Hepatocyte (in vitro differentiated cells): Measurements from ENCODE around the gene ABCA1. TPM values are rescaled to one million over a fixed set of nuclear protein-coding genes. Genes with fewer than 3 reads are reported as not detected.

ENCODE experiments used
- DNase-seq: peaks from one replicate; pipeline ENCODE4 v3.0.0-alpha.2; 2016; ENCODE audit warnings: low spot score
- H2AFZ ChIP-seq: fragments of 200-600 bp; sonication (generic); 2 replicates; pipeline ENCODE4 v1.6.0; 2016; ENCODE audit warnings: antibody characterized with exemption, mild to moderate bottlenecking
- H3K27ac ChIP-seq: fragments of 200-600 bp; sonication (generic); 2 replicates; pipeline ENCODE4 v1.5.1; 2016; ENCODE audit warnings: mild to moderate bottlenecking
- H3K27me3 ChIP-seq: fragments of 200-600 bp; sonication (generic); 2 replicates; pipeline ENCODE4 v1.6.1; 2016
- H3K36me3 ChIP-seq: fragments of 200-600 bp; sonication (generic); replicated peaks from 2 replicates; pipeline ENCODE4 v1.5.1; 2016; ENCODE audit warnings: low read depth; ENCODE audit not compliant: insufficient read depth
- H3K4me1 ChIP-seq: fragments of 200-600 bp; sonication (generic); 2 replicates; pipeline ENCODE4 v1.5.1; 2016; ENCODE audit warnings: mild to moderate bottlenecking, moderate library complexity; ENCODE audit not compliant: insufficient read depth
- H3K4me2 ChIP-seq: fragments of 200-600 bp; sonication (generic); 2 replicates; pipeline ENCODE4 v1.6.0; 2016
- H3K4me3 ChIP-seq: fragments of 200-600 bp; sonication (generic); 2 replicates; pipeline ENCODE4 v1.5.1; 2016; ENCODE audit warnings: mild to moderate bottlenecking
- H3K79me2 ChIP-seq: fragments of 200-600 bp; sonication (generic); 2 replicates; pipeline ENCODE4 v1.6.0; 2017; ENCODE audit warnings: mild to moderate bottlenecking
- H3K9me2 ChIP-seq: fragments of 200-600 bp; sonication (generic); replicated peaks from 2 replicates; pipeline ENCODE4 v1.6.0; 2017; ENCODE audit warnings: mild to moderate bottlenecking; ENCODE audit not compliant: insufficient read depth
- H3K9me3 ChIP-seq: fragments of 200-600 bp; sonication (generic); 2 replicates; pipeline ENCODE4 v1.5.1; 2016; ENCODE audit warnings: low read depth, mild to moderate bottlenecking
- H4K20me1 ChIP-seq: fragments of 200-600 bp; sonication (generic); 2 replicates; pipeline ENCODE4 v1.6.0; 2016; ENCODE audit warnings: mild to moderate bottlenecking; ENCODE audit not compliant: insufficient read depth, poor library complexity, severe bottlenecking
- EZH2 ChIP-seq: fragments of 200-600 bp; sonication (generic); IDR thresholded peaks from 2 replicates; pipeline ENCODE4 v1.6.1; 2016; ENCODE audit warnings: antibody characterized with exemption, mild to moderate bottlenecking, borderline replicate concordance
- EZH2phosphoT487 ChIP-seq: fragments of 200-600 bp; sonication (generic); IDR thresholded peaks from one replicate; pipeline ENCODE4 v1.6.1; 2018; ENCODE audit warnings: antibody characterized with exemption, mild to moderate bottlenecking, low read depth, moderate library complexity; ENCODE audit not compliant: unreplicated experiment, severe bottlenecking
- WGBS: methylation state at CpG from one replicate; pipeline ENCODE4 v1.1.6; 2016; ENCODE audit warnings: low lambda C conversion rate; ENCODE audit errors: missing lambda C conversion rate; 5-methylcytosine and 5-hydroxymethylcytosine counted together
- polyA plus RNA-seq: library from polyadenylated mRNA; unstranded; fragments of >200 nt; fragmentation: Nextera tagmentation; extraction: Ambion mirVana; gene quantifications from 2 replicates; pipeline ENCODE4 v1.2.1, GENCODE V29; 2016
- total RNA-seq: library from RNA; depleted of rRNA; stranded (reverse); fragments of >200 nt; gene quantifications from 2 replicates; pipeline ENCODE4 v1.2.3, GENCODE V29; 2014
- TF ChIP-seq, protein P1 (sequence below): fragments of 200-600 bp; sonication (generic); IDR thresholded peaks from 2 replicates; pipeline ENCODE4 v1.5.1; 2016; ENCODE audit warnings: antibody characterized with exemption, mild to moderate bottlenecking; ENCODE audit not compliant: poor library complexity

Gene ABCA1
- total and polyA plus RNA-seq, 2 experiments from 2014 or later = 14.5 to 87.4 TPM

DNA sequence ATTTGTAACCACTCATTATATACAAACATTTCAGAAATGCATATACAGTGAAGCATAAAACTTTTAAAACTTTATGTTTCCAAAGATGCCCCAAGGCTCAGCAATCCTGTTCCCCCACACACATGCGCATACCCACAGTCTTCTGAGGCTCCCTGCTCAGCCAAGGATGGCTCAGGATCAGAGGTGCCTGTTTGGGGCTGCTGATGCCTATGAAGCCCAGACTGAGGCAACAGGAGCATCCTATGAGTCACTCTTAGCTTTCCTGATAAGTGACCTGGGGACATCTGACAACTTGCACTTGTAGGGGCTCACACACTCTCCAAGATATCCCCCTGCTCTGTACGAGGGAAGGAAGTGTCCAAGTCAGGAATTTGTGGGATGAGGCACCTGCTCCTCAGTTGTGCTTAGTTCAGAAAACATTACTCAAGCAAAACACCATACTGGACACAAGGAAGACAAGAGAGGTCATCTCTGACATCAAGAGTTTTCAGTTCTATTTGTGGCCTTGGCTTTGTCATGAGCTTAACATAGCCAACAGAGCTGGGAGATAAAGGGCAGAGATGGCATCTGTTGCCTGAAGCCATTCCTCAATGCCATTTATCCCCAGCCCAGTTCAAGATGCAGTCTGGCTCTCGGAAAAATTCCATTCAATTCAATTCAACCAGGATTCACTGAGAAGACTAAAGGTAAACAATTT is 101.7 kb downstream of the ABCA1 start:
- Histone ChIP-seq H3K9me2 (no peaks in the 10 kb centered on the region), H3K27me3 (no peaks in the 10 kb centered on the region), H3K4me1 (no peaks in the 10 kb centered on the region), H3K9me3 (no peaks in the 10 kb centered on the region), H3K4me3 (no peak overlapping the region), H2AFZ (no peak overlapping the region), H3K36me3 (peaks cover 4% of the 10 kb centered on the region), H3K27ac (no peak overlapping the region), H3K4me2 (no peak overlapping the region), H3K79me2 (no peaks in the 10 kb centered on the region), H4K20me1 (no peaks in the 10 kb centered on the region)
- no peak for DNase-seq
- WGBS = 93% methylated on average over 3 of the region's 3 CpGs
- TF ChIP-seq, protein P1, sequence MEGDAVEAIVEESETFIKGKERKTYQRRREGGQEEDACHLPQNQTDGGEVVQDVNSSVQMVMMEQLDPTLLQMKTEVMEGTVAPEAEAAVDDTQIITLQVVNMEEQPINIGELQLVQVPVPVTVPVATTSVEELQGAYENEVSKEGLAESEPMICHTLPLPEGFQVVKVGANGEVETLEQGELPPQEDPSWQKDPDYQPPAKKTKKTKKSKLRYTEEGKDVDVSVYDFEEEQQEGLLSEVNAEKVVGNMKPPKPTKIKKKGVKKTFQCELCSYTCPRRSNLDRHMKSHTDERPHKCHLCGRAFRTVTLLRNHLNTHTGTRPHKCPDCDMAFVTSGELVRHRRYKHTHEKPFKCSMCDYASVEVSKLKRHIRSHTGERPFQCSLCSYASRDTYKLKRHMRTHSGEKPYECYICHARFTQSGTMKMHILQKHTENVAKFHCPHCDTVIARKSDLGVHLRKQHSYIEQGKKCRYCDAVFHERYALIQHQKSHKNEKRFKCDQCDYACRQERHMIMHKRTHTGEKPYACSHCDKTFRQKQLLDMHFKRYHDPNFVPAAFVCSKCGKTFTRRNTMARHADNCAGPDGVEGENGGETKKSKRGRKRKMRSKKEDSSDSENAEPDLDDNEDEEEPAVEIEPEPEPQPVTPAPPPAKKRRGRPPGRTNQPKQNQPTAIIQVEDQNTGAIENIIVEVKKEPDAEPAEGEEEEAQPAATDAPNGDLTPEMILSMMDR = no peak
- TF ChIP-seq EZH2 (no peak), EZH2phosphoT487 (no peak)

DNA sequence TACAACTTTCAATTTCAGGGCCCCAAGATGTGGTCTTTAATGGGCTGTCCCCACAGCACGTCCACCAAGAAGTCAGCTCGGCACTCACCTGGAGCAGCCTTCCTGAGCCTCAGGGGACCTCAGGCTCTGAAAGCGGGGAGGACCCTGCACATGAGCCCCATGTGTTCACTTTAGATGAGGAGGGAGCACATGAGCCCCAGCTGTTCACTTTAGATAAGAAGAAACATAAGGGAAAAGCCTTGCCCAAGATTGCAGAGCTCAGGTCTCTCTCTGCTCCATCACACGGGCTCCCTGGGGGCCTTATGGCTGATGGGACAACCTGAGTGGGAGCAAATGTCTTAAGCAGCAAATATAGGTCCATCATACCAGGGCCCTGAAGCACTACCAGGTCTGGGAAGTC is 107.6 kb downstream of the ABCA1 start:
- Histone ChIP-seq H3K4me2 (no peak overlapping the region), H3K4me3 (no peak overlapping the region), H3K4me1 (no peaks in the 10 kb centered on the region), H3K36me3 (peaks cover 4% of the 10 kb centered on the region), H3K79me2 (no peaks in the 10 kb centered on the region), H2AFZ (no peak overlapping the region), H3K9me3 (no peaks in the 10 kb centered on the region), H4K20me1 (no peaks in the 10 kb centered on the region), H3K27me3 (no peaks in the 10 kb centered on the region), H3K9me2 (no peaks in the 10 kb centered on the region), H3K27ac (no peak overlapping the region)
- WGBS = 95% methylated on average over 4 of the region's 4 CpGs
- TF ChIP-seq EZH2phosphoT487 = no peak
- no peak for TF ChIP-seq EZH2
- TF ChIP-seq, protein P1 = no peak
- no peak for DNase-seq

DNA sequence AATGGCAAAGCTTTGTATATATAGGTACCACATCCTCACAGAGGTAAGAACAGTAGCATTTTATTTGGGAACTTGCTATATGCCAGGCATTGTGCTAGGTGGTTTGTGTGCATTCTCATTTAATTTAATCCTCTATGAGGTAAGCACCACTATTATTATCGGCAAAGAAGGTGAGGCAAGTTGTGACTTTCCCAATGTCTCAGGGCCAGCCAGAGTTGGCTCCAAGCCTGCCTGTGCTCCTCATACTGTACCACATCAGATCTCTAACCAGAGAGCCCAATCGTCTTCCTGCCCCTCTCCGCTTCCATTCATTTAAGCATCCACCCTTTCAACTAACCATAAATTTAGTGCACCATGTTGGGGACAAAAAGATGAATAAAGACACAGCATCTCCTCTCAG is 108.9 kb downstream of the ABCA1 start:
- no peak for DNase-seq
- 94% methylated on average over 3 of the region's 3 CpGs for WGBS
- Histone ChIP-seq H3K27me3 (no peaks in the 10 kb centered on the region), H3K4me3 (no peak overlapping the region), H3K9me2 (no peaks in the 10 kb centered on the region), H3K4me2 (no peak overlapping the region), H4K20me1 (no peaks in the 10 kb centered on the region), H3K27ac (no peak overlapping the region), H3K79me2 (no peaks in the 10 kb centered on the region), H3K4me1 (no peaks in the 10 kb centered on the region), H2AFZ (no peak overlapping the region), H3K36me3 (peaks cover 6% of the 10 kb centered on the region), H3K9me3 (no peaks in the 10 kb centered on the region)
- TF ChIP-seq, protein P1 = no peak
- TF ChIP-seq EZH2 = no peak
- TF ChIP-seq EZH2phosphoT487 = no peak
